Activated T-cell treated with anti-CD3 and anti-CD28 coated beads for 24 hours (primary cell): ENCODE measurements around the gene LRRK1.

ENCODE experiments used
- DNase-seq: peaks from one replicate; pipeline ENCODE4 v3.0.0-alpha.2; 2020; ENCODE audit warnings: low read depth

LRRK1 gene

DNA sequence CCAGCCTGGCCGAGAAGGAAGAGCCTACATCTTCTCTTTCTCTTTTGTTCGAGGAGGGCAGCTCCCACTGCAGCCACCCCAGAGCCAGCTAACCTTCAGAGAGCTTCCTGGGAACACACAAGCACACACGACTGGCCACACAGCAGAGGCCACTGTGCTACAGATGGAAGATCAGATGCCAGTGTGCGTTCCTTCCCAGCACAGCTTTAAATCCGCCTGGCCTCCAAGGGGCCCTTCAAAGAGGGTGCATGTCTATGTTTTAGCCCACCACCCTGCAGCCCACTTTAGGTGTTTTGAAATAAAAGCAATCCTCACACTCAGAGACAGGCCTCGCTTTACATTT lies 27.2 kb upstream of the LRRK1 start:
- DNase-seq = no peak

GRCh38 chr15:100893261-100893963 lies 25.7 kb upstream of the LRRK1 start:
- DNase-seq = no peak

DNA sequence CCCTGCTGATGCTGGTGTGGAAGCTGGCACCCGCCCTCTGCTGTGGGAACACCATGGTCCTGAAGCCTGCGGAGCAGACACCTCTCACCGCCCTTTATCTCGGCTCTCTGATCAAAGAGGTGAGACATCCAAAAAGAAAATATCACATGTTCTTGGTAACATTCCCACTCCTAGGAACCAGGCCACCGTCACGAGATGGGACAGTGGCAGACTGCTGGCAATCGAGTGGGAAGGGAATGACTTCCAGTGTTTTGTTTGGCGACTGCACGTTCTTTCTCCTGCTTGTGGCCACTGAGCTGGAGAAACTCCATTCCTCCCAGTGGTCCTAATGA lies 25.2 kb upstream of the LRRK1 start:
- no peak for DNase-seq

DNA sequence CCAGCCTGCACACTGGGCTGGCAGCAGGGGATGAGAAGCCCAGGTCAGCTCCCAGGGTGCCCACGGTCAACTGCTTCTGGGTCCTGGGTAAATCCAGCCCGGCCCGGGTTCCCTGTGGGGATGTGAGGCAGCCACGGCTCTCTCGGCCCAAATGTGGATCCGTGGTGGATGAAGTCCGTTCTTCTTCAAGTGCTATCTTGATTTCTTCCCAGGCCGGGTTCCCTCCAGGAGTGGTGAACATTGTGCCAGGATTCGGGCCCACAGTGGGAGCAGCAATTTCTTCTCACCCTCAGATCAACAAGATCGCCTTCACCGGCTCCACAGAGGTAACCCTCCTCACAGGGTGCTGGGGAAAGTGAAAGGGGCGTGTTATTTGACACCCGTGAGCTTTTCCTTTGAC lies 23.4 kb upstream of the LRRK1 start:
- DNase-seq = no peak

DNA sequence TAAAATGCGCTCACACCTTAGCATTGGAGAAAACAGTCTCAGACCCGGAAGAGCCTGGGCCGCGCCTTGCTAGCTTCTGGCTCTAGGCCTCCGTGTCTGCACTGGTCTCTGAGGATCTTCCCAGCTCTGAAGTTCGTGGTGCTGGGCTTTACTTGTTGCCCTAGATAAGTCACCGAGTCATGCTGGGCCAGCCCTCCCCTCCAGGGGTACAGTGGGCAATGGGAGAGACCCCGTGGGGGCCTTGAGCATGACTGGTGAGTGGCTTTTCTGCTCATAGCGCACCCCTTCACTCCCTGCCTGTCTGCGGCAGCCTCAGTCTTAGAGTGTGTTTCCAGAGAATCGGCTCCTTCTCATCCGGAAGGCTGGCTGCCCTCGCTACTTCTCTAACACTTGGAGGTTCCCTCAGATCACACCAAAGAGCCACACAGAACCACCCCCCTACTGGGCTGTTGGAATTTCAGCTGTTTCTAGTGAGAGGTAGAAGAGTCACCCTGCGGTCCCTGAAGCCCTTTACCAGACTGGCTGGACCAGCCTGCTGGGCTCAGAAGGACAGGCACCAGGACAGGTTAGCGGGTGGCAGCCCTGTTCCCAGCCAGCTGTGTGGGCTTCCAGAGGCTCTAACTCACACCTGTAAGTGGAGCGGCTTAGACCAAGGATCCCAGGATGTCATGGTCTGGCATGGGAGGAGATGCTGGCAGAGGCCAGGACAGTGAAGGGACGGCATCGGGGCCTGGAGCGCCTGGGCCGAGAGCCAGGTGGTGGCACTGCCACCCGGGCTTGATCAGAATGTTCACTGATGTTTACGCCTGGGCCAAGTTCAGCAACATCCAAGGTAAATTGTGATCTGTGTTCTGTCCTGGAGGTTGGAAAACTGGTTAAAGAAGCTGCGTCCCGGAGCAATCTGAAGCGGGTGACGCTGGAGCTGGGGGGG lies 21.7 kb upstream of the LRRK1 start:
- no peak for DNase-seq

- no peak for DNase-seq
Observed at GRCh38 chr15:100898152-100898490, 21.0 kb upstream of the LRRK1 start.

- DNase-seq = no peak
Observed at GRCh38 chr15:100898661-100899462, 20.3 kb upstream of the LRRK1 start.

GRCh38 chr15:100899601-100900000 lies 19.6 kb upstream of the LRRK1 start:
- no peak for DNase-seq

- DNase-seq = no peak
Observed at GRCh38 chr15:100900136-100900794, 18.9 kb upstream of the LRRK1 start.

DNA sequence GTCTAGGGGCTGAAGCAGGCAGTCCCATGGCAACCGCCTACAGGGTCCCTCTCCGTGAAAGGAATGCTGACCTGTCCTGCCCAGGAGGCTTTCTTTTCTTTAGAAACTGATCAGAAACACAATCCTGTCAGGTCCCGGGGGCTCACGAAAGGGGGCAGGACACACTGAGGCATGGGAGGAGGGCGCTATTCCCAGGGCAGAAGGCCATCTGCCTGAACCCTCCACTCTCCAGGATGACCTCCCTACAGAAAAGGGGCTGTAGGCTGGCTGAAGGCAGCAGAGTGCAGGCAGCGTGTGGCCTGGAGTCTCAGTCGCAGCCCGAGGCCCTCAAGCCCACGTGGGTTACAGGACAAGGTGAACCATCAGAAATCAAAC lies 18.4 kb upstream of the LRRK1 start:
- DNase-seq = no peak

DNA sequence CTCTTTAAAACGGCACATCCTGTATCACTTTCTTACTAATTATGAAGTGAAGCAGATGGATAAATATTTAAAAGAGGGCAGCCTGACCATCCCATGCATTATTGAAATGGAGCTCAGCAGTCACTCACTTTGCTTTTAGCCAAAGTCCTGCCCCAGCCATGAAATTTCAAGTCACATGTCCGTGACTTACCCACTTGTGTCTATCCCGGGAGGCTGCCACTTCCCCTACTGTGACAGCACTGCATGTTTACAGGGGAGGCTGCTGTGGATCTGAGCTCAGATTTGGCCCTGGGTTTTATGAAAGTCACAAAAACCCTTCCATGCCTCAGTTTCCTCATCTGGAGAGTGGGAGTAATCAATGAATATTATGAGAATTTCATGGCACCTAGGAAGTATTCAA lies 17.9 kb upstream of the LRRK1 start:
- DNase-seq = no peak

GRCh38 chr15:100901702-100902435 lies 17.3 kb upstream of the LRRK1 start:
- no peak for DNase-seq

DNA sequence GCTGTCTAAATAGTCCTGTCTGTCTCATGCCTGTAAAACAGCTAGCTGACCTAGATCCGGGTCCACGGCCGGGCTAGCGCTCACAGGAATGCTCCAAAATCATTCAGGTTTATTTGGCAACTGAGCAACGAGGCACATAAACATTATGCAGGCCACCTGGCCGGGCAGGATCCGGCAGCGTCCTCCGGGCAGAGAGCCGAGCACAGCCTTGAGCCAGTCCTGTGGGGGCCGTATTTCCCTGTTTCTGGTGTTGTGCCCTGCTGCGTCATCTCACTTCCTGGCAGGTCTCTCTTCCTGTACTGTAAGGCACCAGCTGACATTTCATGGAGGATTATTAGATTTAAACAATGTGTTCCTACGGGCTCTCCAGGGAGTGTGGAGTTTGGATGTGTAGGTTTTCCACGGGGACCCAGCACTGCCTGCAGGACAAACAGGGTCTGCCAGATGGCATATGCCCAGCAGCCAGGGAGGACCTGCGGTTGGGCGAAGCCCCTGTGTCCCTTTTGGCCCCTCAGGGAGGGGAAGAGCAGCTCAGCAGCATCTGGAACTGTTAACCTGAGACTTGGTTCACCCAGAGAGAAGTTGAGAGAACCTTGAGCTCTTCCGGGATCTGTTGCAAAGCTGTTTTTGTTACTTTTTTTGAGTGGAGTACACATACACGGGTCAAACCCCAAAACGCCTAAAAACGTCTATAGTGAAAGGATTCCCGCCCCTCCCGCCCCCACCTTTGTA lies 16.6 kb upstream of the LRRK1 start:
- DNase-seq = no peak

GRCh38 chr15:100903168-100903554 lies 16.0 kb upstream of the LRRK1 start:
- no peak for DNase-seq

DNA sequence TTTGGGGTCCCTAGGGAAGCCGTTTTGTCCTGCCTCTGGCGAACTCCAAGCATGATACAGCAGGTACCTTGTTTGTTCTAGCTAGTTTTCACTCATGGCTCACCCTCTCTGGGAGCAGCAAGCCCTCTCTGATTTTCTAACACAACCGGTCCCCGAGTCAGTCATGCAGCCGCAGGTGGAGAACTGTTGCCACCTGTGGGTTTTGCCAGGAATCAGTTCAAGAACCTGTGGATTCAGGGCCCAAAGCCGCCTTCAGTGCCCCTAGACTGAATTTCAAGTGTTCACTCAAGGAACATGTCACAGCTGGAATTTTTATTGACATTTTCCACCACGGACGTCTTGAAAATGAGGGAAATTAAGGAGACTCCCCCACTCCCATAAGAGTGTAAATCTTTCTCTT lies 13.3 kb upstream of the LRRK1 start:
- no peak for DNase-seq

DNA sequence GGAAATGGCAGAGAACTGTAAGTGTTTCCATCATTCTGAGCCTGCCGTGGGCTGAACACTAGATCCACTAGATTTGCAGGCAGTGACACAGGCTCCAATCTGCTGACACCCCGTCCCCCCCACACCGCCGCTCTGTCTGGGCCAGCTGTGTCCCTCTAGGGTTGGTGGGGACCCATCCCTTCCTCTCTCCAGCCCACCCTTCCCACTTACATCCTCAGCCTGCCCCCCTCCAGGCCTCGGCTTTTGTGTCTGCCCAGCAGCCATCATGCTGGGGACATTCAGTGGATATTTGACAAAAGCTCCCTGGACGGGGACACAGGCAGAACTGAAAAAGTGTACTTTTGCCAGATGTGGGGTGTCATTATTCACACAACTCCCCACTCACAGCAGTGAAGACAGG lies 10.7 kb upstream of the LRRK1 start:
- DNase-seq = no peak

GRCh38 chr15:100909565-100909964 lies 9.6 kb upstream of the LRRK1 start:
- DNase-seq = no peak

DNA sequence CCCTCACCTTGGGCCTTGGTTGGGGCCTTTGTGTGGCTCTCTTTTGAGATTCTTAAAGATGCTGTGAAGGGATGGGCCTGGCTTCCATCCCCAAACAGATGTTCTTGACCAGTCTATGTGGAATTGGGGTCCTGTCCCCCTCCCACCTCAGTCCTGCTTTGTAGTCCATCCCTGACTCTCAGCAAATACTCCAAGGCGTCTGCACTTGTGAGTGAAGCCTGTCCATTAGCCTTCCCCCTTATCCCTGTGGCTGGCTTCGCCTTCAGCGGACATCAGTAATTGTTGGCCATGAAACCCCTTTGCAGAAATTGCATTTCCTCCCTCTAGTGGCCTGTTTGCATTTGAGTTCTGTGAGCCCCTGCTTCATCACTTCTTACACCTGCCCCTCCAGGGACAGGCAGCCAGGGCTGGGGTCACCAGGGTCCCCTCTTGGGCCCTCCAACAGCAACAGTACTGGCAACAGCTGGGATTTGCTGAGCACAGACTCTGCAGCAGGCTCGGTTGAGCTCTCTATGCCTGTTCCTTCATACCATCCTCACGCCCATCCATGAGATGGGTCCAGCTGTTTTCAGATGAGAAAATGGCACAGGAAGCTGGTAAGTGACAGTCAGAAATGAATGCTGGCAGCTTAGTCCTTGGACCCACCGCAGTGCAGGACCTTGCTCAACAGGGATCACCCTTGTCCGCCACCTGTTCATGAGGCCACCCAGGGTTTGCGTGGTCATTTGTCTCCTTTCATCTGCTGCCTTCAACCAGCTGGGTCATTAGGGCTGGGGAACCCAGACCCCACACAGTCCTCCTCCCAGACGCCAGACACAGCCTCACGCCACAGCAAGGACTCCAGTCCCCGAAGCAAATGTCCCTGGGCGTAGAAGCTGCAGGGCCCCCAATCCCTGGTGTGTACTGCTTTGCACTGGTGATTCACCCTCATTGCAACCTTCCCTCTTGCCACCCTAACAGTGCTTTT lies 8.9 kb upstream of the LRRK1 start:
- DNase-seq = no peak

DNA sequence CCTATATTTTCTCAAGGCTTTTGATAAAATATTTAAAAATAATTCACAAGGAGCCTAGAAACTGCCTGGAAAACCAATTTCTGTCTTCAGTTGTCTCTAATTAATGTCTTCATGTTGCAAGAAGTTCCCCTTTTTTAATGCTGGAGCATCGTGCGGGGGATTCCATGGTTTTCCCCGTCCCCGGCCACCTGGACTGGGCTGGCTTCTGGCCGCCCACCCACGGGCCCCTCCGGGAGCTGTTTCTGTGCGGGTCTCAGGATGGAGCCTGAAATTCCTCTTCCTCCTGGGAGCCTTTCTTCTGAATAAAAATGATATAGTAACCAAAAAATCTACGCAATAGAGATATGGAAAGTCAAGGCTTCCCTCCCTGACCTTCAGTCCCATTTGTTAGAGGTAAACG lies 8.1 kb upstream of the LRRK1 start:
- DNase-seq = no peak

DNA sequence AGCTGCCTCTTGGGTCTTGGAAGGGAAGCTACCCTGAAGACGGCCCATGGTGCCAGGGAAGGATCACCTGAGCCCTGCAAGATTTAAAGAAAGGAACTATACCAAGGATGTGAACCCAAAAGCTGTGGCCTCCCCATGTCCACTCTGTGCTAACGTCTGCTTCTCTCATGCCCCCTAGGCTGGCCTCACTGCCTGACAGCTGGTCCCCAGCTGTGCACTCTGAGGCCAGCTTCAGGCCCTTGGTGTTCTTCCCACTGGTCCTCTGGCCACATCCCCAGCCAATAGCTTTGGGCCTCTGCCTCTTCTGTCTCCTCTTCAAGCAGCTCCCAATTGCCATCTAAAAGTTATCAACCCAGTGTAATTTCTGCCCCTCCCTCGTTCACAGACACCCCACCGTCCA lies 5.2 kb upstream of the LRRK1 start:
- DNase-seq = no peak
